HCT116 (cell line): ENCODE measurements around the gene ART3. TPM values are rescaled to one million over a fixed set of nuclear protein-coding genes. Genes with fewer than 3 reads are reported as not detected.

Source experiments
- ATAC-seq: fragments of 200-7000 bp; cut with Tn5 transposase; 2 replicates; pipeline ENCODE4 v1.9.1; 2020; ENCODE audit warnings: mild to moderate bottlenecking, moderate library complexity
- BruUV-seq: library from RNA; stranded (reverse); fragments of 400-500 nt; replicated peaks from 2 replicates; lab custom pipeline; 2021; lab: Mats Ljungman, UMichigan
- CTCF ChIA-PET: fragments of 300-600 bp; sonication (Branson Sonifier 250); formaldehyde crosslinking; loops from one replicate; lab custom pipeline; 2021; ENCODE audit warnings: antibody characterized with exemption; lab: Charles Lee
- POLR2A ChIA-PET: fragments of 300-600, 350-600 bp; sonication (Branson Sonifier 250); formaldehyde crosslinking; loops from one replicate; lab custom pipeline; 2021; ENCODE audit warnings: antibody characterized with exemption; lab: Charles Lee
- RAD21 ChIA-PET, 2 experiments: fragments of 300-600 bp; sonication (Branson Sonifier 250); formaldehyde crosslinking; loops; one replicate each; lab custom pipeline; 2023; ENCODE audit warnings: low total read pairs in 2 of 2; ENCODE audit not compliant: uncharacterized antibody in 2 of 2, unreplicated experiment in 2 of 2, low non-redundant PET in 1 of 2; lab: Charles Lee
- DNase-seq: peaks from one replicate; pipeline ENCODE4 v3.0.0-alpha.2; 2010; ENCODE audit warnings: low read depth, low spot score
- H2AFZ ChIP-seq: fragments of 200-600 bp; shearing (Covaris generic), sonication (generic); 2 replicates; pipeline ENCODE4 v1.6.1; 2017; ENCODE audit warnings: low read depth, mixed run types, mixed read lengths, antibody characterized with exemption, low read length; ENCODE audit not compliant: poor library complexity, severe bottlenecking
- H3K27ac ChIP-seq: 2 replicates; pipeline ENCODE4 v1.5.1; 2012; ENCODE audit warnings: low read depth, low read length
- H3K27me3 ChIP-seq: fragments of 200-600 bp; sonication (generic); 2 replicates; pipeline ENCODE4 v1.6.1; 2016; ENCODE audit warnings: mixed run types, low read length, mixed read lengths; ENCODE audit not compliant: insufficient read depth
- H3K36me3 ChIP-seq, 2 experiments: fragments of 200-500 bp in 1 of 2; fragments of 200-600 bp in 1 of 2; sonication (Bioruptor generic) in 1 of 2; sonication (generic) in 1 of 2; 2 replicates each; pipeline versions ENCODE4 v1.5.1 to v1.6.1; 2014 to 2016; ENCODE audit warnings: low read length in 2 of 2, inconsistent platforms in 1 of 2, mixed read lengths in 1 of 2, mixed run types in 1 of 2; ENCODE audit not compliant: insufficient read depth in 2 of 2, control insufficient read depth in 1 of 2
- H3K4me1 ChIP-seq, 2 experiments: fragments of 200-600 bp in 1 of 2; sonication (generic) in 1 of 2; 2 replicates each; pipeline versions ENCODE4 v1.5.1 to v1.6.1; 2012 to 2017; ENCODE audit warnings: low read length in 2 of 2, inconsistent platforms in 1 of 2, mild to moderate bottlenecking in 1 of 2, mixed read lengths in 1 of 2, mixed run types in 1 of 2, moderate library complexity in 1 of 2; ENCODE audit not compliant: insufficient read depth in 2 of 2, control insufficient read depth in 1 of 2
- H3K4me2 ChIP-seq: fragments of 200-600 bp; sonication (generic); 2 replicates; pipeline ENCODE4 v1.6.1; 2017; ENCODE audit warnings: mixed run types, low read length, mixed read lengths
- H3K4me3 ChIP-seq, 2 experiments: fragments of 200-600 bp in 1 of 2; sonication (generic) in 1 of 2; replicated peaks in 1 of 2; 2 replicates each; pipeline ENCODE4 v1.5.1; 2011 to 2016; ENCODE audit warnings: low read length in 2 of 2, control low read depth in 1 of 2, low read depth in 1 of 2, mild to moderate bottlenecking in 1 of 2, mixed read lengths in 1 of 2, mixed run types in 1 of 2
- H3K79me2 ChIP-seq: fragments of 200-600 bp; sonication (generic); 2 replicates; pipeline ENCODE4 v1.6.1; 2017; ENCODE audit warnings: mild to moderate bottlenecking, mixed run types, low read length, moderate library complexity, mixed read lengths; ENCODE audit not compliant: insufficient read depth
- H3K9ac ChIP-seq: fragments of 200-600 bp; sonication (generic); 2 replicates; pipeline ENCODE4 v1.6.1; 2016; ENCODE audit warnings: low read length, mixed read lengths
- H3K9me2 ChIP-seq: fragments of 200-600 bp; sonication (generic), shearing (Covaris generic); 2 replicates; pipeline ENCODE4 v1.6.1; 2017; ENCODE audit warnings: mixed run types, mild to moderate bottlenecking, moderate library complexity; ENCODE audit not compliant: insufficient read depth
- H3K9me3 ChIP-seq, 2 experiments: fragments of 200-500 bp in 1 of 2; fragments of 200-600 bp in 1 of 2; sonication (Bioruptor generic) in 1 of 2; sonication (generic) in 1 of 2; 2 replicates each; pipeline ENCODE4 v1.6.1; 2014 to 2017; ENCODE audit warnings: low read length in 2 of 2, mixed read lengths in 2 of 2, inconsistent platforms in 1 of 2, low read depth in 1 of 2, mild to moderate bottlenecking in 1 of 2, mixed run types in 1 of 2, moderate library complexity in 1 of 2; ENCODE audit not compliant: control insufficient read depth in 1 of 2, insufficient read depth in 1 of 2
- H4K20me1 ChIP-seq: fragments of 200-600 bp; sonication (generic), shearing (Covaris generic); 2 replicates; pipeline ENCODE4 v1.6.1; 2017; ENCODE audit warnings: mixed run types, mild to moderate bottlenecking, moderate library complexity; ENCODE audit not compliant: insufficient read depth
- ATF3 ChIP-seq: IDR thresholded peaks from 2 replicates; pipeline ENCODE4 v1.6.1; 2012
- CEBPB ChIP-seq: IDR thresholded peaks from 2 replicates; pipeline ENCODE4 v1.6.1; 2012; ENCODE audit warnings: low read depth
- CTCF ChIP-seq, 3 experiments: fragments of 200-600 bp in 1 of 3; sonication (generic) in 1 of 3; IDR thresholded peaks in 2 of 3; conservative IDR thresholded peaks in 1 of 3; 2 replicates each; pipeline ENCODE4 v1.5.1; 2012 to 2017; ENCODE audit warnings: low read depth in 2 of 3, low read length in 2 of 3, antibody characterized with exemption in 1 of 3, borderline replicate concordance in 1 of 3, control low read depth in 1 of 3, mild to moderate bottlenecking in 1 of 3, mixed read lengths in 1 of 3, mixed run types in 1 of 3, moderate library complexity in 1 of 3; ENCODE audit not compliant: insufficient read depth in 1 of 3
- ELF1 ChIP-seq: IDR thresholded peaks from 2 replicates; pipeline ENCODE4 v1.6.1; 2012; ENCODE audit warnings: low read depth, borderline replicate concordance
- EZH2phosphoT487 ChIP-seq: fragments of 200-600 bp; IDR thresholded peaks from 2 replicates; pipeline ENCODE4 v1.6.1; 2018; ENCODE audit warnings: antibody characterized with exemption, borderline replicate concordance
- POLR2A ChIP-seq: IDR thresholded peaks from 2 replicates; pipeline ENCODE4 v1.7.0; 2011; ENCODE audit warnings: borderline replicate concordance; ENCODE audit not compliant: insufficient read depth, insufficient read length; ENCODE audit errors: extremely low read depth
- SIN3A ChIP-seq: IDR thresholded peaks from 2 replicates; pipeline ENCODE4 v1.6.1; 2012; ENCODE audit warnings: low read depth
- SRF ChIP-seq: IDR thresholded peaks from 2 replicates; pipeline ENCODE4 v1.6.1; 2012; ENCODE audit warnings: low read depth
- ZBTB33 ChIP-seq: IDR thresholded peaks from 2 replicates; pipeline ENCODE4 v1.6.1; 2011; ENCODE audit warnings: mild to moderate bottlenecking, low read length, moderate library complexity; ENCODE audit not compliant: insufficient replicate concordance; ENCODE audit errors: extremely low read depth
- ZFX ChIP-seq: fragments of 450-650 bp; IDR thresholded peaks from 2 replicates; pipeline ENCODE4 v1.6.1; 2017
- intact Hi-C: fragments of 100-400 bp; cut with micrococcal nuclease; formaldehyde crosslinking; loops from 2 replicates; pipeline ENCODE4 v1.10.0; 2022
- total RNA-seq: library from RNA; stranded (reverse); gene quantifications from one replicate; pipeline ENCODE4 v1.2.1, GENCODE V29; 2021; ENCODE audit not compliant: unreplicated experiment

The ART3 gene
- total RNA-seq, 1 experiment from 2014 or later = not detected

GRCh38 chr4:76083386-76083988 is 9.0 kb downstream of the ART3 start:
- no TSS peak for BruUV-seq
- H3K79me2 ChIP-seq = no peaks in the 10 kb centered on the region
- ChIA-PET CTCF (no interaction called here), POLR2A (no interaction called here), RAD21 (no interaction called here)
- no peak overlapping the region for H3K4me3 ChIP-seq
- DNase-seq = no peak
- H3K27me3 ChIP-seq = no peaks in the 10 kb centered on the region
- H2AFZ ChIP-seq = no peak overlapping the region
- no peak overlapping the region for H3K9ac ChIP-seq
- H3K36me3 ChIP-seq = no peaks in the 10 kb centered on the region
- H3K9me3 ChIP-seq = no peaks in the 10 kb centered on the region
- H3K9me2 ChIP-seq = no peaks in the 10 kb centered on the region
- no peaks in the 10 kb centered on the region for H4K20me1 ChIP-seq
- ATAC-seq = no peak
- intact Hi-C loops = no loop called here
- no peak overlapping the region for H3K4me2 ChIP-seq
- H3K27ac ChIP-seq = no peak overlapping the region
- H3K4me1 ChIP-seq = peaks cover 3 to 11% of the 10 kb centered on the region in 2 experiments; a peak in 3 of 4 replicates
- TF ChIP-seq ZBTB33 (no peak), ATF3 (no peak), SIN3A (no peak), ZFX (no peak), CEBPB (no peak), CTCF (IDR thresholded peaks at IDR 0.05 in 2 of 3, conservative IDR thresholded peaks at IDR 0.05 in 1 of 3; ENCODE audit: borderline replicate concordance in 1 of 3, insufficient read depth in 1 of 3, low read depth in 2 of 3, low read length in 2 of 3) (no peak), SRF (no peak), ELF1 (no peak), EZH2phosphoT487 (no peak), POLR2A (no peak)
